ENCODE data around the gene MAP2K5. TPM values are rescaled to one million over a fixed set of nuclear protein-coding genes. Genes with fewer than 3 reads are reported as not detected.

MAP2K5 gene
- total RNA-seq, 1 experiment from 2014 or later: 13.6 TPM

- TF ChIP-seq FOXP4 (CRISPR knock-in tag; IDR thresholded peaks at IDR 0.05): no peak
- TF ChIP-seq USF1 (CRISPR knock-in tag; IDR thresholded peaks at IDR 0.05): no peak
- TF ChIP-seq HMGXB4 (CRISPR knock-in tag; IDR thresholded peaks at IDR 0.05): no peak
- TF ChIP-seq USF2 (CRISPR knock-in tag; IDR thresholded peaks at IDR 0.05): no peak
Measured at GRCh38 chr15:67692573-67692972, 150.1 kb downstream of the MAP2K5 start (continued).

GRCh38 chr15:67696087-67696486, 153.6 kb downstream of the MAP2K5 start:
- Mint-ChIP-seq H3K4me1 (peaks cover 18% of the 10 kb centered on the region), H3K27me3 (ENCODE audit: low read depth) (no peaks in the 10 kb centered on the region; the same call in 1 of the 2 replicates), H3K4me3 (no peak overlapping the region), H3K36me3 (peaks cover 10% of the 10 kb centered on the region), H3K27ac (no peak overlapping the region), H3K9me3 (peaks cover 15% of the 10 kb centered on the region)
- CTCF ChIA-PET: no interaction called here
- DNase-seq (ENCODE audit: low spot score): no peak
- POLR2A ChIA-PET: interaction anchor here (0.6 kb wide), 1 partner anchor 29 kb away, joined by 4 read pairs; no protein-coding TSS in a partner anchor
- TF ChIP-seq ZNF232 (CRISPR knock-in tag; IDR thresholded peaks at IDR 0.05) (no peak), IRF1 (CRISPR knock-in tag; IDR thresholded peaks at IDR 0.05) (no peak), SMAD4 (CRISPR knock-in tag; IDR thresholded peaks at IDR 0.05) (no peak), ZNF416 (CRISPR knock-in tag; IDR thresholded peaks at IDR 0.05) (no peak), SOX15 (CRISPR knock-in tag; IDR thresholded peaks at IDR 0.05) (no peak), ELF4 (CRISPR knock-in tag; IDR thresholded peaks at IDR 0.05; ENCODE audit: low read depth) (no peak), ZNF138 (CRISPR knock-in tag; conservative IDR thresholded peaks at IDR 0.05) (no peak), ZSCAN18 (CRISPR knock-in tag; IDR thresholded peaks at IDR 0.05) (no peak), ZBTB21 (CRISPR knock-in tag; IDR thresholded peaks at IDR 0.05; ENCODE audit: borderline replicate concordance) (no peak), AFF4 (CRISPR knock-in tag; IDR thresholded peaks at IDR 0.05; ENCODE audit: borderline replicate concordance) (no peak), JUN (CRISPR knock-in tag; IDR thresholded peaks at IDR 0.05) (no peak), NFYB (CRISPR knock-in tag; conservative IDR thresholded peaks at IDR 0.05; ENCODE audit: low read depth) (no peak), EMX1 (CRISPR knock-in tag; IDR thresholded peaks at IDR 0.05) (no peak), E2F1 (CRISPR knock-in tag; IDR thresholded peaks at IDR 0.05) (no peak), PREB (CRISPR knock-in tag; IDR thresholded peaks at IDR 0.05; ENCODE audit: borderline replicate concordance) (no peak), NR1H2 (CRISPR knock-in tag; IDR thresholded peaks at IDR 0.05) (no peak)
- ATAC-seq: no peak

Data from WTC11 (cell line).